ENCODE measurements around the gene EFHC2.

The EFHC2 gene

GRCh38 chrX:44144177-44144945 is 199.1 kb downstream of the EFHC2 start:
- DNase-seq = no peak

- no peak for DNase-seq
Measured at GRCh38 chrX:44143061-44143602, 200.3 kb downstream of the EFHC2 start.

DNA sequence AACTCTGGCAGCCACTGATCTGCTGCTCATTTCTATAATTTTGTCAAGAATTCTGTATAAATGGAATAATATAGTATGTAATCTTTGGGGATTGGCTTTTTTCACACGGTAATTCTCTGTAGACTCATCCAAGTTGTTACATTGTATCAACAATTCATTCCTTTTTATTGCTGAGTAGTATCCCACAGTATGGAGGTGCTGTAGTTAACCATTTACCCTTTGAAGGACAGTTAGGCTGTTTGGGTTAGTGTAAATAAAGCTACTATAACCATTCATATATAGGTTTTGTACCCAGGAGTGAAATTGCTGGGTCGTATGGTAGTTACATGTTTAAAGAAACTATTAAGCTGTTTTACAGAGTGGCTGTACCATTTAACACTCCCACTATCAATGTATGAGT is 213.3 kb downstream of the EFHC2 start:
- DNase-seq = no peak

GRCh38 chrX:44113337-44113736 is 230.1 kb downstream of the EFHC2 start:
- no peak for DNase-seq

- no peak for DNase-seq
Measured at GRCh38 chrX:44106864-44107263, 236.6 kb downstream of the EFHC2 start.

DNA sequence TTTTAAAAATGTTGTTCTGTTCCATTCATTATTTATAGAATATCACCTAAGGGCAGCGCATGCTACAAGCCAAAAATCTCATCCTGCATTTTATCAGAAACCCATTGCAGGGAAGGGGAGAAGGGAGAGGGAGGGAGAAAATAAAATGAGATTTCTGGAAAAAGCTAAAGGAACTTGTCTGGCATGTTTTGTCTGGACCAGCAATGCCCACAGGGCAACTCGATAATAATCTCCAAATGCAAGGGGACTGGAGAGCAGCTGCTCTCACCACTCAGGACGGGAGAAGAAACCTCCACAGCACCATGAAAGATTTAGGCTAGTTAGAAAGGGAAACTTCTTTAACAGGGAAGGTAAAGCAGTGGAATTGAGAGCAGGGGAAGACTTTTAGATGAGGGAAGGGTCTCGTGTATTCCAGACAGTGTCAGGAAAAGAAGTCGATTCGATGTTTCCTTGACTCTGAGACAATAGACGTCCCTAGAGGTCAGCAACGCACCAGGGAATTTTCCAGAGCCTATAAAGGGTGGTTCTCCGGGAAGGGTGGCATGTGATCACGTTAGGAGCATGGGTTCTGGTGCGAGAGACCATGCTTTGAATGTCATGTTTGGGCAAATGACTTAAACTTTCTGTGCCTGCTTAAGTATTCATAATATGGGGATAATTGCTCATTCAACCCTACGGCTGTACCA is 238.1 kb downstream of the EFHC2 start:
- DNase-seq = peak in 1 of 3 experiments; percentile 38

GRCh38 chrX:44104699-44105098 is 238.8 kb downstream of the EFHC2 start:
- no peak for DNase-seq

GRCh38 chrX:44101281-44101680 is 242.2 kb downstream of the EFHC2 start:
- no peak for DNase-seq

DNA sequence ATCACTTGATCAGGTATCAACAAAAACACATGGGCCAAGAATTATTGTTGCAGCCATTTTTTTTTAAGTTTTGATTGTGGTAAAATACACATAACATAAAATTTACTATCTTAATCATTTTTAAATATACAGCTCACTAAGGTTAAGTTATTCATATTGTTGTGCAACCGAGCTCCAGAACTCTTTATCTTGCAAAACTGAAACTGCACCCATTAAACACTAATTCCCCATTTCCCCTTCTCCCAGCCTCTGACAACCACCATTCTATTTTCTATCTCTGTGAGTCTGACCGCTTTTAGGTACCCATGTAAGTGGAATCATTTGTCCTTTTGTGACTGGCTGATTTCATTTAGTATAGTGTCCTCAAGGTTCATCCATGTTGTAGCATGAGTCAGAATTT is 244.1 kb downstream of the EFHC2 start:
- DNase-seq = no peak

All from NCI-H1417 (cell line).